Neural cell (in vitro differentiated cells): ENCODE measurements around the gene STPG4.

Experiments
- EP300 ChIP-seq: fragments of 450-650 bp; conservative IDR thresholded peaks from 2 replicates; pipeline ENCODE4 v1.6.1; 2014; ENCODE audit warnings: antibody characterized with exemption, mild to moderate bottlenecking, moderate library complexity; ENCODE audit not compliant: poor library complexity, severe bottlenecking
- EZH2 ChIP-seq: fragments of 200-600, 300-800 bp; shearing (Covaris generic), sonication (generic); IDR thresholded peaks from 2 replicates; pipeline ENCODE4 v1.6.1; 2014; ENCODE audit warnings: antibody characterized with exemption, low read length, borderline replicate concordance, mild to moderate bottlenecking; ENCODE audit not compliant: insufficient read depth, poor library complexity, severe bottlenecking
- MXI1 ChIP-seq: fragments of 450-650 bp; conservative IDR thresholded peaks from 2 replicates; pipeline ENCODE4 v1.6.1; 2014; ENCODE audit warnings: antibody characterized with exemption, mild to moderate bottlenecking; ENCODE audit not compliant: poor library complexity, severe bottlenecking
- POLR2AphosphoS5 ChIP-seq: IDR thresholded peaks from 2 replicates; pipeline ENCODE4 v1.6.1; 2012
- TF ChIP-seq, protein P1 (sequence below): fragments of 450-650 bp; IDR thresholded peaks from 2 replicates; pipeline ENCODE4 v1.5.1; 2014; ENCODE audit warnings: antibody characterized with exemption, mild to moderate bottlenecking, moderate library complexity; ENCODE audit not compliant: poor library complexity, severe bottlenecking

DNA sequence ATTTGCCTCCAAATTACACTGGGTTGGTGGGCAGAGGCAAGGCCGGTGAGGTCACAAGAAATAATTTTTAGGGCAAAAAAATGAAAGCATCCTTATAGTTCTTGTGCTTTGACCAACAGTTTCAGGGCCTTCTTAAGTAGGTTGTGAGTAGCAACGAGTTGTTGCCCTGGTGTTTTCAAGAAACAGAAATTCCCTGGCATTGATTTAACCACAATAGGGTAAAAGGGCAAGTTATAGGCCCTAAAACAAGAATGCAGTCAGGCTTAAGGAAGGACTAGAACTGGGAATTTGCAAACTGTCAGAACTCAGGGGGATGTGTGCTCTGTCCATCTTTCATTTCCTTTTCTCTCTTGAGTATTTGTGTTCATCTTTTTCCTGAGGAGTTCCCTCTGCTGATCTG, 46.1 kb upstream of the STPG4 start:
- TF ChIP-seq MXI1 (no peak), POLR2AphosphoS5 (no peak), EZH2 (no peak), EP300 (no peak)
- TF ChIP-seq, protein P1, sequence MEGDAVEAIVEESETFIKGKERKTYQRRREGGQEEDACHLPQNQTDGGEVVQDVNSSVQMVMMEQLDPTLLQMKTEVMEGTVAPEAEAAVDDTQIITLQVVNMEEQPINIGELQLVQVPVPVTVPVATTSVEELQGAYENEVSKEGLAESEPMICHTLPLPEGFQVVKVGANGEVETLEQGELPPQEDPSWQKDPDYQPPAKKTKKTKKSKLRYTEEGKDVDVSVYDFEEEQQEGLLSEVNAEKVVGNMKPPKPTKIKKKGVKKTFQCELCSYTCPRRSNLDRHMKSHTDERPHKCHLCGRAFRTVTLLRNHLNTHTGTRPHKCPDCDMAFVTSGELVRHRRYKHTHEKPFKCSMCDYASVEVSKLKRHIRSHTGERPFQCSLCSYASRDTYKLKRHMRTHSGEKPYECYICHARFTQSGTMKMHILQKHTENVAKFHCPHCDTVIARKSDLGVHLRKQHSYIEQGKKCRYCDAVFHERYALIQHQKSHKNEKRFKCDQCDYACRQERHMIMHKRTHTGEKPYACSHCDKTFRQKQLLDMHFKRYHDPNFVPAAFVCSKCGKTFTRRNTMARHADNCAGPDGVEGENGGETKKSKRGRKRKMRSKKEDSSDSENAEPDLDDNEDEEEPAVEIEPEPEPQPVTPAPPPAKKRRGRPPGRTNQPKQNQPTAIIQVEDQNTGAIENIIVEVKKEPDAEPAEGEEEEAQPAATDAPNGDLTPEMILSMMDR, result no peak
